ENCODE data around the gene RASEF.
"Not testable (repeated sequence)": the region's sequence is repeated elsewhere in the genome, so short reads cannot be mapped to it uniquely, and the experiment has no call there.

RASEF gene

GRCh38 chr9:82970359-82970758 lies 92.6 kb downstream of the RASEF start:
- no peak for DNase-seq (ENCODE audit: low read depth)

DNA sequence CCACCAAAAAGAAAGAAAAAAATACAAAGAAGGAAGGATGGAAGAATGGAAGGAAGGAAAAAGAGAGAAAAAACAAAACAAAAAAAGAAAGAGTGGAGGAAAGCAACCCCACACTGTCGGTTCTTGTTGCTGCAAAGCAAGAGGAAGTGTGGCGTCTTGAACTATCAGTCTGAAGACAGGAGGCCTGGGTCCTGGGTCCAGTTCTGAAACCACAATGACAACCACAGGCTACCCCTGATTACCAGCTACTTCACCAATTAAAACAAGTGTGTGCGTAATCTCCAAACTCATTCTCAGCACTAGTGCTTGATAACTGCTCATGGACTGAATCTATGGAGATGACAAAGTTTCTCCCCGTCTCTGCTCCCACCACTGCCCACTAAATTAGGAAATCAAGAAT lies 93.7 kb downstream of the RASEF start:
- no peak for DNase-seq (ENCODE audit: low read depth)

DNA sequence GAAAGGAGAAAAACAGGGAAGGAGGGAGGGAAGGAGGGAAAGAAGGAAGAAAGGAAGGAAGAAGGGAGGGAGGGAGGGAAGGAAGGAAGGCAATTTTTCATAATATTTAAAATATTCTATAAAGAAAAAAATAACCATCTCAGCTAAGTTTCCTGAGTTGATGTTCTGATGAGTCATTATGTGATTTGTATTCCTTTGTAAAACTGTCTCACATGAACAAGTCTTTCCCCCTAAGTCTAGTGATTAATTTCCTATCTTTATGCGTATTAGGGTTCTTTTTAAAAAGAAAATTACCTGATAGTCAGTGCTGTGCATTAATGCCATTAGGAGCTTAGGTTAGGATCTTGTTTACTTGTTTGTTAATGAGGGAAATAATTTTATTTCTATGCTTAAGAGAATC lies 94.1 kb downstream of the RASEF start:
- no peak for DNase-seq (ENCODE audit: low read depth)

- no peak for DNase-seq (ENCODE audit: low read depth)
Measured at GRCh38 chr9:82968388-82968787, 94.6 kb downstream of the RASEF start.

- no peak for DNase-seq (ENCODE audit: low read depth)
Measured at GRCh38 chr9:82961504-82962125, 101.3 kb downstream of the RASEF start.

- DNase-seq (ENCODE audit: low read depth), result no peak
Measured at GRCh38 chr9:82957529-82958379, 105.2 kb downstream of the RASEF start.

DNA sequence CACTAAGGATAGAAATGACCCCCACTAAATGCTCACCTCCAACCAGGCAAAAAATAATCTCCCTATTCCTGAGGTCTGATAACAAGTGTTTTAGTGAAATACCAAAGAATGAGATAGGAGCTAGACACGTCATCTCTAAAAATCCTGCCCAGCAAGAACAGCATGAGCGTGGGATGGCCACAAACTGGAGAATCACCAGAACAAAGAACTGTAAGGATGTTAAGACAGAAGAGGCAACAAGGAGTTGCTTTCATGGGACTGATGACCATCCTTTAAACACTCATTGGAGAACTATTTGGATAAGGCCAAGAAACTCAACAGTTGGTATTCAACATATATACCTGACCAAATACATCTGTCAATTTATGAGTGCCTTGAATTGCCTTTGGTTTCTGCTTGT lies 113.7 kb downstream of the RASEF start:
- DNase-seq (ENCODE audit: low read depth), result no peak

- DNase-seq (ENCODE audit: low read depth), result no peak
Measured at GRCh38 chr9:82940376-82940775, 122.6 kb downstream of the RASEF start.

GRCh38 chr9:82939451-82939850 lies 123.5 kb downstream of the RASEF start:
- no peak for DNase-seq (ENCODE audit: low read depth)

DNA sequence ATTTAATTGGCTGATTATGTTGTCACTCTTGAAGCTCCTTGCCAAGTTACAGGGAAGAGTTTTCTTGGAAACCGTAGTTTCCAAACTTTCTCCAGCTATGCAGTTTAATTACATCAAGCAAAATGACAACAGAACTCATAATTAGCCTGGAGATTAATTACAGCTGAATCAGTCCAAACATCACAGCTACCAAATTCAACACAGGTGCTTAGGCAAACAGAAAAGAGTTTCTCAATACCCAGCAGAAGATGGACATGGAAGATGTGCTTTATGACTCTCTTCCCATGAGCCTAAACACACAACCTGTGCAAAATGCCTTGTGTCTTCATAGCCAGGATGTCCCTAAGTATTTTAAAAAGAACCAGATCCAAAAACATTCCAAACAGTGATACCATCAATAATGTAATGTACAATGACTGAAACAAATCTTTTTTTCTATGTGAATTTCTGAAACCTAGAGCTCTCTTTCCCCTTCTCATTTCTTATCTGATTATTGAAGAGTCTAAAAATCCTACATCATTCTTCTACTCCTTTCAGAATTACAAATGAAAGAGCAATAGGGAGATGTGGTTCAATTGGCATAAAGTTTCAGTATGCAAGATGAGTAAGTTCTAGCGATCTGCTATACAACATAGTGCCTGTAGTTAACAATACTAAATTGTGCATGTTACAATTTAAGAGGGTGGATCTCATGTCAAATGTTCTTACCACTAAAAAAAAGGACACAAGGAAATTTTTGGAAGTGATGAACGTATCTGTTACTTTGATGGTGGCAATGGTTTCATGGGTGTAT lies 124.3 kb downstream of the RASEF start:
- DNase-seq (ENCODE audit: low read depth), result no peak

- not testable (repeated sequence) for DNase-seq (ENCODE audit: low read depth)
Measured at GRCh38 chr9:82936561-82936960, 126.4 kb downstream of the RASEF start.

- DNase-seq (ENCODE audit: low read depth), result no peak
Measured at GRCh38 chr9:82934949-82935348, 128.0 kb downstream of the RASEF start.

GRCh38 chr9:82934025-82934424 lies 128.9 kb downstream of the RASEF start:
- not testable (repeated sequence) for DNase-seq (ENCODE audit: low read depth)

DNA sequence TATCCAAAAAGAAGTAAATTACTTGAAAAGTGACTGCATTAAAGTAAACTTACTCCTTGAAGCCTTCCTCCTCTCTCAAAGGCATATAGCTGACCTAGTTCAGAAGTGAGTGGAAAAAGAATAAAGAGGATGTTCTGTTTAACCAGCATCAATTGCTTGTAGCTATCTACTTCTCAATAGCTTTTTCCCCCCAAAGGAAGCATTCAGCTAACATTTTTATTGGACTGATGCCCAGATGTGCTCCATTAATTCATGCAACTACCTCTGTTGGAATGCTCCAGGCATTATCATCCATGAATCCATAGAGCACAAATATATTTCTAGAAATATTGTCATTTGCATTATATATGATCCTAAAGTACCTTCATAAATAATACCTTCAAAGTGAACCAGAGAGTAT lies 132.8 kb downstream of the RASEF start:
- no peak for DNase-seq (ENCODE audit: low read depth)
